ENCODE measurements around the gene TRPV4.

DNA sequence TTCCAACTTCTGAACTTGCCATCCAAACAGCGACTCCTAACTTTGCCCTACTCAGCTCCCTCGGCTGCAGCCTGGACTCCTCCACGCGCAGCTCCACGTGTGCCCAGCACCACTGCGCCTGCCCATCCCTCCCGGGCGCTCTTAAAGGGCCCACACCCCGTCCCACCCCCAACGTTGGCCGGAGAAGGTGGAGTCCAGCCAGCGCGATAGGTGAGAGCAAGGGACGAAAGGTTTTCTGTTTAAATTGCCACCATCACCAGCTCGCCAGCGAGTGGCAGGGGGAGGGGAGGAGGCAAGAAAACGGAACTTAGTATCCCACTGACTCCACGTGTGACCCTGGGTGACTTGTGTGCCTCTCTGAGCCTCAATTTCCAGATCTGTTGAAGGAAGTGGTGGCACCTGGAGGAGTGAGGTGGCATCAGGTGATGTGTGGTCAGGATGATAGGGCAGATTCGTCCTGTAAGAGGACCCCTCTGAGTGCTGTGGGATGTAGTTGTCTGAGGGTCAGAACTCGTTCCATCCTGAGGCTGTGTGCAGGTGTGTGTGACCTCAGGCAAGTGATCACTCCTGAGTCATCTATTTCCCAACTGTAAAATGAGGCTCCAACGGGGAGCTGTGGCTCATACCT is 59.7 kb downstream of the TRPV4 start:
- TF ChIP-seq EZH2 (IDR thresholded peaks at IDR 0.05; ENCODE audit: borderline replicate concordance) (no peak), EZH2phosphoT487 (IDR thresholded peaks at IDR 0.05; ENCODE audit: low read depth, severe bottlenecking, unreplicated experiment) (no peak)
- TF ChIP-seq, protein P1, sequence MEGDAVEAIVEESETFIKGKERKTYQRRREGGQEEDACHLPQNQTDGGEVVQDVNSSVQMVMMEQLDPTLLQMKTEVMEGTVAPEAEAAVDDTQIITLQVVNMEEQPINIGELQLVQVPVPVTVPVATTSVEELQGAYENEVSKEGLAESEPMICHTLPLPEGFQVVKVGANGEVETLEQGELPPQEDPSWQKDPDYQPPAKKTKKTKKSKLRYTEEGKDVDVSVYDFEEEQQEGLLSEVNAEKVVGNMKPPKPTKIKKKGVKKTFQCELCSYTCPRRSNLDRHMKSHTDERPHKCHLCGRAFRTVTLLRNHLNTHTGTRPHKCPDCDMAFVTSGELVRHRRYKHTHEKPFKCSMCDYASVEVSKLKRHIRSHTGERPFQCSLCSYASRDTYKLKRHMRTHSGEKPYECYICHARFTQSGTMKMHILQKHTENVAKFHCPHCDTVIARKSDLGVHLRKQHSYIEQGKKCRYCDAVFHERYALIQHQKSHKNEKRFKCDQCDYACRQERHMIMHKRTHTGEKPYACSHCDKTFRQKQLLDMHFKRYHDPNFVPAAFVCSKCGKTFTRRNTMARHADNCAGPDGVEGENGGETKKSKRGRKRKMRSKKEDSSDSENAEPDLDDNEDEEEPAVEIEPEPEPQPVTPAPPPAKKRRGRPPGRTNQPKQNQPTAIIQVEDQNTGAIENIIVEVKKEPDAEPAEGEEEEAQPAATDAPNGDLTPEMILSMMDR (IDR thresholded peaks at IDR 0.05; ENCODE audit: poor library complexity) = no peak

Measured in hepatocyte (in vitro differentiated cells).